WERI-Rb-1 (cell line): ENCODE data around the gene ZNF408.

ENCODE experiments used
- DNase-seq: peaks from one replicate; pipeline ENCODE4 v3.0.0-alpha.2; 2020
- H3K27ac ChIP-seq: fragments of 250-450 bp; sonication (Bioruptor Pico); 2 replicates; pipeline ENCODE4 v1.5.1; 2020; ENCODE audit warnings: mild to moderate bottlenecking, moderate library complexity
- H3K27me3 ChIP-seq: fragments of 250-450 bp; sonication (Bioruptor Pico); 2 replicates; pipeline ENCODE4 v1.5.1; 2021; ENCODE audit warnings: mild to moderate bottlenecking, low read depth, moderate library complexity; ENCODE audit not compliant: insufficient read depth, severe bottlenecking
- H3K36me3 ChIP-seq: fragments of 250-450 bp; sonication (Bioruptor Pico); 2 replicates; pipeline ENCODE4 v1.5.1; 2020; ENCODE audit warnings: mild to moderate bottlenecking, moderate library complexity
- H3K4me3 ChIP-seq: 2 replicates; pipeline ENCODE4 v1.5.1; 2011; ENCODE audit warnings: low read depth, mild to moderate bottlenecking, control low read depth, low read length
- H3K9me3 ChIP-seq: fragments of 250-450 bp; sonication (Bioruptor Pico); 2 replicates; pipeline ENCODE4 v1.5.1; 2021; ENCODE audit warnings: mild to moderate bottlenecking, moderate library complexity; ENCODE audit not compliant: severe bottlenecking
- CTCF ChIP-seq: IDR thresholded peaks from 2 replicates; pipeline ENCODE4 v1.5.1; 2011; ENCODE audit warnings: low read depth, mild to moderate bottlenecking, control low read depth, inconsistent platforms, low read length

Gene ZNF408

GRCh38 chr11:46661836-46662235, 39.0 kb upstream of the ZNF408 start:
- Histone ChIP-seq H3K4me3 (no peak overlapping the region), H3K27ac (no peak overlapping the region), H3K9me3 (no peaks in the 10 kb centered on the region), H3K36me3 (peaks cover 66% of the 10 kb centered on the region), H3K27me3 (no peaks in the 10 kb centered on the region)
- no peak for DNase-seq
- TF ChIP-seq CTCF = no peak

- DNase-seq = no peak
- TF ChIP-seq CTCF = no peak
- Histone ChIP-seq H3K36me3 (peaks cover 61% of the 10 kb centered on the region), H3K27me3 (no peaks in the 10 kb centered on the region), H3K4me3 (no peak overlapping the region), H3K27ac (no peak overlapping the region), H3K9me3 (no peaks in the 10 kb centered on the region)
Observed at GRCh38 chr11:46662366-46662765, 38.5 kb upstream of the ZNF408 start.

GRCh38 chr11:46663277-46663940, 37.4 kb upstream of the ZNF408 start:
- Histone ChIP-seq H3K27me3 (no peaks in the 10 kb centered on the region), H3K4me3 (no peak overlapping the region), H3K27ac (no peak overlapping the region), H3K9me3 (no peaks in the 10 kb centered on the region), H3K36me3 (peaks cover 57% of the 10 kb centered on the region)
- TF ChIP-seq CTCF = no peak
- DNase-seq = no peak

GRCh38 chr11:46664612-46665011, 36.2 kb upstream of the ZNF408 start:
- H3K36me3 ChIP-seq = peaks cover 54% of the 10 kb centered on the region
- no peak for DNase-seq
- no peaks in the 10 kb centered on the region for H3K27me3 ChIP-seq
- no peak for TF ChIP-seq CTCF
- H3K9me3 ChIP-seq = no peaks in the 10 kb centered on the region
- H3K4me3 ChIP-seq = no peak overlapping the region
- no peak overlapping the region for H3K27ac ChIP-seq

- DNase-seq = no peak
- Histone ChIP-seq H3K27me3 (no peaks in the 10 kb centered on the region), H3K27ac (no peak overlapping the region), H3K9me3 (no peaks in the 10 kb centered on the region), H3K36me3 (peaks cover 51% of the 10 kb centered on the region), H3K4me3 (no peak overlapping the region)
- TF ChIP-seq CTCF = no peak
Observed at GRCh38 chr11:46665356-46665755, 35.5 kb upstream of the ZNF408 start.

- Histone ChIP-seq H3K27ac (no peak overlapping the region), H3K36me3 (peaks cover 60% of the 10 kb centered on the region), H3K9me3 (no peaks in the 10 kb centered on the region), H3K4me3 (no peak overlapping the region), H3K27me3 (no peaks in the 10 kb centered on the region)
- TF ChIP-seq CTCF = no peak
- DNase-seq = no peak
Observed at GRCh38 chr11:46666516-46666915, 34.3 kb upstream of the ZNF408 start.
